SK-N-SH (cell line): Measurements from ENCODE around the gene APBA2. TPM values are rescaled to one million over a fixed set of nuclear protein-coding genes. Genes with fewer than 3 reads are reported as not detected.

Experiments
- CTCF ChIA-PET: fragments of 300-600, 350-600 bp; formaldehyde crosslinking; extraction: SDS; loops from one replicate; lab custom pipeline; 2021; lab: Yijun Ruan, JAX
- POLR2A ChIA-PET: fragments of 350-600 bp; sonication (Branson Sonifier 250); formaldehyde crosslinking; extraction: SDS; loops from one replicate; lab custom pipeline; 2020; ENCODE audit warnings: antibody characterized with exemption, inconsistent platforms; lab: Yijun Ruan, JAX
- DNase-seq: peaks from one replicate; pipeline ENCODE4 v3.0.0; 2012
- H2AFZ ChIP-seq: fragments of 200-600 bp; sonication (generic); 2 replicates; pipeline ENCODE4 v1.8.1; 2016; ENCODE audit warnings: antibody characterized with exemption, mild to moderate bottlenecking, low read depth
- H3F3A ChIP-seq: fragments of 200-600 bp; sonication (generic); replicated peaks from 2 replicates; pipeline ENCODE3; 2016; ENCODE audit warnings: antibody characterized with exemption, mild to moderate bottlenecking; ENCODE audit not compliant: insufficient read depth
- H3K27ac ChIP-seq, 2 experiments: fragments of 200-500 bp in 1 of 2; fragments of 200-600 bp in 1 of 2; sonication (Bioruptor generic) in 1 of 2; sonication (generic), shearing (Covaris generic) in 1 of 2; 2 replicates each; pipeline versions ENCODE4 v1.5.1 to v1.6.1; 2014 to 2016; ENCODE audit warnings: low read depth in 2 of 2, inconsistent platforms in 1 of 2, low read length in 1 of 2, mild to moderate bottlenecking in 1 of 2, mixed read lengths in 1 of 2
- H3K27me3 ChIP-seq: fragments of 200-600 bp; sonication (generic), shearing (Covaris generic); 2 replicates; pipeline ENCODE4 v1.6.1; 2016; ENCODE audit warnings: mixed run types; ENCODE audit not compliant: insufficient read depth
- H3K36me3 ChIP-seq, 2 experiments: fragments of 200-500 bp in 1 of 2; fragments of 200-600 bp in 1 of 2; sonication (Bioruptor generic) in 1 of 2; sonication (generic) in 1 of 2; replicated peaks in 1 of 2; 2 replicates each; pipeline versions ENCODE3 to v1.5.1; 2014 to 2016; ENCODE audit warnings: low read length in 1 of 2, mild to moderate bottlenecking in 1 of 2; ENCODE audit not compliant: insufficient read depth in 2 of 2, control insufficient read depth in 1 of 2
- H3K4me1 ChIP-seq, 2 experiments: fragments of 200-500 bp in 1 of 2; fragments of 200-600 bp in 1 of 2; sonication (Bioruptor generic) in 1 of 2; sonication (generic), shearing (Covaris generic) in 1 of 2; 2 replicates each; pipeline versions ENCODE4 v1.5.1 to v1.6.1; 2014 to 2016; ENCODE audit warnings: low read depth in 1 of 2, low read length in 1 of 2, mixed run types in 1 of 2; ENCODE audit not compliant: insufficient read depth in 2 of 2, control insufficient read depth in 1 of 2
- H3K4me2 ChIP-seq: fragments of 200-600 bp; sonication (generic), shearing (Covaris generic); 2 replicates; pipeline ENCODE4 v1.6.1; 2017; ENCODE audit warnings: mixed run types
- H3K4me3 ChIP-seq, 2 experiments: fragments of 200-500 bp in 1 of 2; fragments of 200-600 bp in 1 of 2; sonication (Bioruptor generic) in 1 of 2; sonication (generic), shearing (Covaris generic) in 1 of 2; 2 replicates each; pipeline versions ENCODE4 v1.5.1 to v1.8.1; 2014 to 2016; ENCODE audit warnings: low read depth in 2 of 2, inconsistent platforms in 1 of 2, low read length in 1 of 2, mild to moderate bottlenecking in 1 of 2, mixed read lengths in 1 of 2, moderate library complexity in 1 of 2
- H3K79me2 ChIP-seq: fragments of 200-600 bp; sonication (generic); 2 replicates; pipeline ENCODE4 v1.8.1; 2017; ENCODE audit warnings: mild to moderate bottlenecking; ENCODE audit not compliant: insufficient read depth
- H3K9ac ChIP-seq: fragments of 200-600 bp; sonication (generic); 2 replicates; pipeline ENCODE4 v1.6.1; 2017; ENCODE audit warnings: mixed run types
- H3K9me2 ChIP-seq: fragments of 200-600 bp; sonication (generic); 2 replicates; pipeline ENCODE4 v1.6.1; 2017; ENCODE audit warnings: mixed run types
- H3K9me3 ChIP-seq: fragments of 200-600 bp; sonication (generic); 2 replicates; pipeline ENCODE4 v1.6.1; 2017; ENCODE audit warnings: mixed run types, mild to moderate bottlenecking, moderate library complexity
- H4K20me1 ChIP-seq: fragments of 200-600 bp; sonication (generic); 2 replicates; pipeline ENCODE4 v1.6.1; 2017; ENCODE audit warnings: mild to moderate bottlenecking, mixed run types; ENCODE audit not compliant: insufficient read depth
- CHD2 ChIP-seq: fragments of 150-350 bp; IDR thresholded peaks from 2 replicates; pipeline ENCODE4 v1.6.1; 2018; ENCODE audit warnings: low read length; ENCODE audit not compliant: partially characterized antibody
- FOSL2 ChIP-seq: IDR thresholded peaks from 2 replicates; pipeline ENCODE4 v1.4.0; 2012; ENCODE audit warnings: low read depth, mild to moderate bottlenecking, moderate library complexity, borderline replicate concordance
- GATA2 ChIP-seq: sonication (generic); formaldehyde crosslinking; IDR thresholded peaks from 2 replicates; pipeline ENCODE4 v1.5.0; 2020; ENCODE audit warnings: mild to moderate bottlenecking, missing genetic modification reagents
- MEF2A ChIP-seq: IDR thresholded peaks from 2 replicates; pipeline ENCODE4 v1.4.0; 2012; ENCODE audit warnings: low read depth, borderline replicate concordance
- NFIC ChIP-seq: IDR thresholded peaks from 2 replicates; pipeline ENCODE4 v1.4.0; 2012; ENCODE audit warnings: borderline replicate concordance
- NRF1 ChIP-seq: IDR thresholded peaks from 2 replicates; pipeline ENCODE4 v1.6.1; 2012; ENCODE audit warnings: low read depth, mild to moderate bottlenecking, low read length
- RAD21 ChIP-seq: IDR thresholded peaks from 2 replicates; pipeline ENCODE4 v1.6.1; 2012; ENCODE audit warnings: mild to moderate bottlenecking, low read length
- RCOR1 ChIP-seq: fragments of 150-350 bp; IDR thresholded peaks from 2 replicates; pipeline ENCODE4 v1.6.1; 2017; ENCODE audit warnings: antibody characterized with exemption, low read length
- TAF1 ChIP-seq: IDR thresholded peaks from 2 replicates; pipeline ENCODE4 v1.6.1; 2012; ENCODE audit warnings: low read depth, mild to moderate bottlenecking, low read length, moderate library complexity, borderline replicate concordance
- YY1 ChIP-seq: IDR thresholded peaks from 2 replicates; pipeline ENCODE4 v1.4.0; 2012; ENCODE audit warnings: low read depth, mild to moderate bottlenecking
- WGBS: methylation state at CpG from one replicate; pipeline ENCODE4 v1.1.6; 2017; ENCODE audit warnings: low lambda C conversion rate; 5-methylcytosine and 5-hydroxymethylcytosine counted together
- polyA plus RNA-seq, 3 experiments: library from polyadenylated mRNA; depleted of rRNA; stranded (reverse); fragments of >200 nt; gene quantifications; 2 replicates each; pipeline ENCODE4 v1.2.3, GENCODE V29; 2012
- TF ChIP-seq, protein P1 (sequence below): IDR thresholded peaks from 2 replicates; pipeline ENCODE4 v1.4.0; 2012; ENCODE audit warnings: low read depth, borderline replicate concordance
- TF ChIP-seq, protein P2 (sequence below): fragments of 150-350 bp; IDR thresholded peaks from 2 replicates; pipeline ENCODE4 v1.6.1; 2017; ENCODE audit warnings: antibody characterized with exemption, low read length, low read depth, borderline replicate concordance
- TF ChIP-seq, protein P3 (sequence below): IDR thresholded peaks from 2 replicates; pipeline ENCODE4; 2012
- TF ChIP-seq, protein P4 (sequence below): fragments of 150-350 bp; IDR thresholded peaks from 2 replicates; pipeline ENCODE4 v1.6.1; 2016; ENCODE audit warnings: mild to moderate bottlenecking, low read depth, low read length

Gene APBA2
- polyA plus RNA-seq, 1 of the 3 experiments (the other 2 are of a cell fraction), result 12.7 TPM

DNA sequence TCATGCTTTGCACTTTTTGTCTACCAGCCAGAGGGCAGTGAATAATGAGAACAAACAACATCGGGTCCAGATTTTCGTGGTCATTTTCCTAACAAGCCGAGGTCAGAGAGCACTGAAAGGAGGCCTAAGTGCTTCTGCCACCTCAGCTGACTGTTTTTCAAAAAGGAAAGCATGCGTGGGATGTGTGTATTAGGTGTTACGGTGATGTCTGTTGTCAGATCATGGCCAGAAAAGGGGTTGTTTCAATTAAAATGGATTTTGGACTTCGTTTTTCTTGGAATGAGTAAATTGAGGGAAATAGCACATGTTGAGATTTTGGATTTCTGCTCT lies 99.5 kb downstream of the APBA2 start (continued):
- TF ChIP-seq, protein P1, sequence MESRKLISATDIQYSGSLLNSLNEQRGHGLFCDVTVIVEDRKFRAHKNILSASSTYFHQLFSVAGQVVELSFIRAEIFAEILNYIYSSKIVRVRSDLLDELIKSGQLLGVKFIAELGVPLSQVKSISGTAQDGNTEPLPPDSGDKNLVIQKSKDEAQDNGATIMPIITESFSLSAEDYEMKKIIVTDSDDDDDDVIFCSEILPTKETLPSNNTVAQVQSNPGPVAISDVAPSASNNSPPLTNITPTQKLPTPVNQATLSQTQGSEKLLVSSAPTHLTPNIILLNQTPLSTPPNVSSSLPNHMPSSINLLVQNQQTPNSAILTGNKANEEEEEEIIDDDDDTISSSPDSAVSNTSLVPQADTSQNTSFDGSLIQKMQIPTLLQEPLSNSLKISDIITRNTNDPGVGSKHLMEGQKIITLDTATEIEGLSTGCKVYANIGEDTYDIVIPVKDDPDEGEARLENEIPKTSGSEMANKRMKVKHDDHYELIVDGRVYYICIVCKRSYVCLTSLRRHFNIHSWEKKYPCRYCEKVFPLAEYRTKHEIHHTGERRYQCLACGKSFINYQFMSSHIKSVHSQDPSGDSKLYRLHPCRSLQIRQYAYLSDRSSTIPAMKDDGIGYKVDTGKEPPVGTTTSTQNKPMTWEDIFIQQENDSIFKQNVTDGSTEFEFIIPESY, result no peak
- TF ChIP-seq CHD2, result no peak
- TF ChIP-seq, protein P2, sequence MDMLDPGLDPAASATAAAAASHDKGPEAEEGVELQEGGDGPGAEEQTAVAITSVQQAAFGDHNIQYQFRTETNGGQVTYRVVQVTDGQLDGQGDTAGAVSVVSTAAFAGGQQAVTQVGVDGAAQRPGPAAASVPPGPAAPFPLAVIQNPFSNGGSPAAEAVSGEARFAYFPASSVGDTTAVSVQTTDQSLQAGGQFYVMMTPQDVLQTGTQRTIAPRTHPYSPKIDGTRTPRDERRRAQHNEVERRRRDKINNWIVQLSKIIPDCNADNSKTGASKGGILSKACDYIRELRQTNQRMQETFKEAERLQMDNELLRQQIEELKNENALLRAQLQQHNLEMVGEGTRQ, result no peak
- TF ChIP-seq, protein P3, sequence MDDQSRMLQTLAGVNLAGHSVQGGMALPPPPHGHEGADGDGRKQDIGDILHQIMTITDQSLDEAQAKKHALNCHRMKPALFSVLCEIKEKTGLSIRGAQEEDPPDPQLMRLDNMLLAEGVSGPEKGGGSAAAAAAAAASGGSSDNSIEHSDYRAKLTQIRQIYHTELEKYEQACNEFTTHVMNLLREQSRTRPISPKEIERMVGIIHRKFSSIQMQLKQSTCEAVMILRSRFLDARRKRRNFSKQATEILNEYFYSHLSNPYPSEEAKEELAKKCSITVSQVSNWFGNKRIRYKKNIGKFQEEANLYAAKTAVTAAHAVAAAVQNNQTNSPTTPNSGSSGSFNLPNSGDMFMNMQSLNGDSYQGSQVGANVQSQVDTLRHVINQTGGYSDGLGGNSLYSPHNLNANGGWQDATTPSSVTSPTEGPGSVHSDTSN, result no peak
- TF ChIP-seq, protein P4, sequence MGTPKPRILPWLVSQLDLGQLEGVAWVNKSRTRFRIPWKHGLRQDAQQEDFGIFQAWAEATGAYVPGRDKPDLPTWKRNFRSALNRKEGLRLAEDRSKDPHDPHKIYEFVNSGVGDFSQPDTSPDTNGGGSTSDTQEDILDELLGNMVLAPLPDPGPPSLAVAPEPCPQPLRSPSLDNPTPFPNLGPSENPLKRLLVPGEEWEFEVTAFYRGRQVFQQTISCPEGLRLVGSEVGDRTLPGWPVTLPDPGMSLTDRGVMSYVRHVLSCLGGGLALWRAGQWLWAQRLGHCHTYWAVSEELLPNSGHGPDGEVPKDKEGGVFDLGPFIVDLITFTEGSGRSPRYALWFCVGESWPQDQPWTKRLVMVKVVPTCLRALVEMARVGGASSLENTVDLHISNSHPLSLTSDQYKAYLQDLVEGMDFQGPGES, result no peak
- no peak for TF ChIP-seq GATA2 (CRISPR knock-in tag)

DNA sequence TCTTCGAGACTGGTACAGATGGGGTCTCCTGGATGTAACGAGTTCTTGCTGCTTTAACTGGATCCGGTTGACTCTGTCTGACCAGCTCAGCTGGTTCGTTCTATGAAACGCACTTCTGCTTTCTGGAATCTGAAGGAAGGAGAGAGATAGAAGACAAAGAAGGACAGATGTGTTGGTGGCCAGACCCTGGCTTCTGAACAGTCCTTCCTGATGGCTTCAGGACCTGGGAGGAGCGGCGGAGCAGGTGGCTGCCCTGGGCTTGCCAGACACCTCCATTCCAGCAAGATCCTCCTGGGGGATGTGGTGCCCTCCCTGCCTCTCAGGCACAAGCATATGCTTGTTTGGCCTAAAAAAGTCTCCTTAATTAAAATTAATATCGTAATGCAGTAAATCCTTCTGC lies 99.9 kb downstream of the APBA2 start:
- H3K4me3 ChIP-seq, result no peak overlapping the region
- H3K27ac ChIP-seq, result no peak overlapping the region
- H3K79me2 ChIP-seq, result no peaks in the 10 kb centered on the region
- CTCF ChIA-PET, result interaction anchor here (1.4 to 1.6 kb wide), 2 partner anchors 104 kb away, joined by 3 to 6 read pairs; no protein-coding TSS in a partner anchor
- no peaks in the 10 kb centered on the region for H3K9me3 ChIP-seq
- H2AFZ ChIP-seq, result no peak overlapping the region
- no peaks in the 10 kb centered on the region for H3K27me3 ChIP-seq
- H4K20me1 ChIP-seq, result no peaks in the 10 kb centered on the region
- H3K4me1 ChIP-seq, result peaks cover 0 to 31% of the 10 kb centered on the region in 2 experiments; a peak in 1 of 4 replicates
- H3F3A ChIP-seq, result no peaks in the 10 kb centered on the region
- DNase-seq, result no peak
- no peaks in the 10 kb centered on the region for H3K36me3 ChIP-seq
- H3K4me2 ChIP-seq, result no peak overlapping the region
- no peaks in the 10 kb centered on the region for H3K9me2 ChIP-seq
- TF ChIP-seq, protein P3, result no peak
- TF ChIP-seq FOSL2 (no peak), YY1 (no peak), MEF2A (no peak), TAF1 (no peak), RCOR1 (no peak), NFIC (no peak), NRF1 (no peak), RAD21 (no peak)
- TF ChIP-seq, protein P1, result no peak
- TF ChIP-seq, protein P4, result no peak
- POLR2A ChIA-PET, result no interaction called here
- WGBS, result 95% methylated on average over 8 of the region's 8 CpGs
- H3K9ac ChIP-seq, result no peak overlapping the region
